BLaER1 (cell line): ENCODE results near the gene CHMP3.
"Not testable (repeated sequence)": the region's sequence is repeated elsewhere in the genome, so short reads cannot be mapped to it uniquely, and the experiment has no call there.

Source experiments
- H3K27ac ChIP-seq: shearing (Covaris generic); formaldehyde crosslinking; 2 replicates; pipeline ENCODE4 v1.8.1; 2022
- H3K27me3 ChIP-seq: shearing (Covaris generic); formaldehyde crosslinking; 2 replicates; pipeline ENCODE4 v1.8.1; 2022
- H3K36me3 ChIP-seq: shearing (Covaris generic); formaldehyde crosslinking; 2 replicates; pipeline ENCODE4 v1.8.1; 2022
- H3K4me1 ChIP-seq: shearing (Covaris generic); formaldehyde crosslinking; 2 replicates; pipeline ENCODE4 v1.8.1; 2022
- H3K4me2 ChIP-seq: shearing (Covaris generic); formaldehyde crosslinking; 2 replicates; pipeline ENCODE4 v1.8.1; 2022
- H3K4me3 ChIP-seq: shearing (Covaris generic); formaldehyde crosslinking; 2 replicates; pipeline ENCODE4 v1.8.1; 2022
- H3K9ac ChIP-seq: shearing (Covaris generic); formaldehyde crosslinking; 2 replicates; pipeline ENCODE4 v1.8.1; 2022
- H3K9me3 ChIP-seq: shearing (Covaris generic); formaldehyde crosslinking; 2 replicates; pipeline ENCODE4 v1.8.1; 2022
- H4K20me1 ChIP-seq: shearing (Covaris generic); formaldehyde crosslinking; 2 replicates; pipeline ENCODE4 v1.8.1; 2022
- Cebpa-rat ChIP-seq: shearing (Covaris generic); IDR thresholded peaks from 2 replicates; pipeline ENCODE4 v1.8.1; 2022

The CHMP3 gene

DNA sequence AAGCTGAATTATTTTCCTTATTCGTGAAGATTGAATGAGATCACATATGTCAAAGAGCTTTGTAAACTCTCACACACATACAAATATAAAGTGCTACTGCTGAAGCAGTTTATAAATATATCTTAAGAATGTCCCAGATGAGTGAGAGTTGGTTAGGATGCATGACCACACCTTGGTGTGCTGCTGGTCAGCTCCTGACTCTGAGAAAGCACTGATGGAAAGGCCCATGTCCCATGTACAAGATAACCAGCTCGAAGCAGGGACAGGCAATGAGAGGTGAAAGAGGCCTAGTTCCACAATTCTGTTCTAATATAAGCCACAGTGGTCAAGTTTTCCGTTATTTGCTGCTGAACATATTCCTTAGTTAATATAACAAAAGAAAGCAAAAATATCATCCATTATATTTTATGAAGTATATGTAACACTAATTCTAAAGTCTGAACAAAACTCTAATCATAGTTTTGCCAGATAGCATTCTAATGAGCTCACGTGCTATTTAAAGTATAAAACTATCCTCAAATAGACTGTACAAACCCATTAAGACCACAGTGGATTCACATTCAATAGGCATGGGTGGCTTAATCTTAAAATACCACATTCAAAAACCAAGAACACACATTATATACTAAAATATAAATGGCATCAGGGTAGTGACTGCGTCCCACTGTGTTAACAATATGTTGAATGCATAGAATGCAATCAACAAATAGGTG lies 49.1 kb downstream of the CHMP3 start:
- no peak for TF ChIP-seq Cebpa-rat
- Histone ChIP-seq H3K9ac (no peak overlapping the region), H3K4me3 (no peak overlapping the region), H3K36me3 (peaks cover 21% of the 10 kb centered on the region), H3K27me3 (no peaks in the 10 kb centered on the region), H3K27ac (no peak overlapping the region), H4K20me1 (no peaks in the 10 kb centered on the region), H3K4me1 (no peaks in the 10 kb centered on the region), H3K9me3 (peaks cover 10% of the 10 kb centered on the region; the same call in 1 of the 2 replicates), H3K4me2 (no peak overlapping the region)

DNA sequence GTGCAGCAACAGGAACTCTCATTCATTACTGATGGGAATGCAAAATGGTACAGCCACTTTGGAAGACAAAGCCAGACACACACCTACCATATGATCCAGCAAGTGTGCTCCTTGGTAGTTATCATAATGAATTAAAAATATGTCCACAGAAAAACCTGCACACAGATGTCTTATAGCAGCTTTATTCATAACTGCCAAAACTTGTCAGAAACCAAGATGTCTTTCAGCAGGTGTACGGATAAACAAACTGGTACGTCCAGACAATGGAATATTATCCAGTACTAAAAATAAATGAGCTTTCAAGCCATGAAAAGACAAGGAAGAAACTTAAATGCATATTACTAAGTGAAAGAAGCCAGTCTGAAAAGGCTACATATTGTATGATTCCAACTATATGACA lies 50.4 kb downstream of the CHMP3 start:
- no peaks in the 10 kb centered on the region for H3K4me1 ChIP-seq
- TF ChIP-seq Cebpa-rat = no peak
- peaks cover 10% of the 10 kb centered on the region; the same call in 1 of the 2 replicates for H3K9me3 ChIP-seq
- H3K4me3 ChIP-seq = no peak overlapping the region
- peaks cover 33% of the 10 kb centered on the region for H3K36me3 ChIP-seq
- no peak overlapping the region for H3K4me2 ChIP-seq
- no peak overlapping the region for H3K27ac ChIP-seq
- no peak overlapping the region for H3K9ac ChIP-seq
- H4K20me1 ChIP-seq = no peaks in the 10 kb centered on the region
- no peaks in the 10 kb centered on the region for H3K27me3 ChIP-seq

DNA sequence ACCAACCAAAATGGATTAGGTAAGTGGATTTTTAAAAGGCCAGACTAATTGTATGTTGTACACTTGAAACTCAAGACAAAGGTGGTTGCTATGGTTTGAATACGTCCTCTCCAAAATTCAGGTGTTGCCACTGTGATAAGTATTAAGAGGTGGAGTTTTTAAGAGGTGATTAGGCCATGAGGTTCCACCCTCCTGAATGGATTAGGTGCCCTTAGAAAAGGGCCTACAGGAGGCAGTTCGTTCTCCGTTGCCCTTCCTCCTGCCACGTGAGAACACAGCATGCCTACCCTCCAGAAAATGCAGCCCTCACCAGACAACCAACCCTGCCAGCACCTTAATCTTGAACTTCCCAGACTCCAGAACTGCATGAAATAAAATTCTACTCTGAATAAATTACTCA lies 51.2 kb downstream of the CHMP3 start:
- Histone ChIP-seq H3K4me3 (no peak overlapping the region), H3K36me3 (peaks cover 42% of the 10 kb centered on the region), H3K9ac (no peak overlapping the region), H4K20me1 (no peaks in the 10 kb centered on the region), H3K27ac (no peak overlapping the region), H3K9me3 (peaks cover 10% of the 10 kb centered on the region; the same call in 1 of the 2 replicates), H3K4me2 (no peak overlapping the region), H3K4me1 (no peaks in the 10 kb centered on the region), H3K27me3 (no peaks in the 10 kb centered on the region)
- no peak for TF ChIP-seq Cebpa-rat

DNA sequence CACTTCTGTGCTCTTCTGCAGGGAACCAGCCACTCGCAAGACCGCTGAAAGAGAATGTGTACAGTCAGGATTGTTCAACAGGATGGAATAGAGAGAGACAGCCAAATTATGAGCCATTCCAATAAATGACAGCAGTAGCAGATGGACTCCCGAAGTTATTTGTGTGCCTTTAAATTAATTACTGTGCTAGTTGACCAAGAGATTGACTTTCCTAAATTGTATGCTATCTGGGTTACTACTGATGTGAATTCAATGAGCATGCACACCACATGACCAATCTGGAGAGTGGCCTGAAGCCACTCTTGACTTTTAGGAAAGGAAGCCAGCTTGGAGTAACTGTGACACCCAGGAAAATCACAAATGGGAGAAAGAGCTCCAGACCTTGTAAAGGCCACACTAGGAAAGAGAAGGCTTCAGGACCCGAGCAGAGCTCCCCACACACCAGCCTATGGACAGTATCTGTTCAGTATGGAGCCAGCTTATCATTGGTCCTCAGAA lies 52.8 kb downstream of the CHMP3 start:
- H3K4me3 ChIP-seq = no peak overlapping the region
- H3K9ac ChIP-seq = no peak overlapping the region
- no peak overlapping the region for H3K4me2 ChIP-seq
- peaks cover 50% of the 10 kb centered on the region for H3K36me3 ChIP-seq
- H3K4me1 ChIP-seq = no peaks in the 10 kb centered on the region
- TF ChIP-seq Cebpa-rat = no peak
- H3K9me3 ChIP-seq = no peaks in the 10 kb centered on the region
- H3K27ac ChIP-seq = no peak overlapping the region
- H4K20me1 ChIP-seq = no peaks in the 10 kb centered on the region
- H3K27me3 ChIP-seq = no peaks in the 10 kb centered on the region

DNA sequence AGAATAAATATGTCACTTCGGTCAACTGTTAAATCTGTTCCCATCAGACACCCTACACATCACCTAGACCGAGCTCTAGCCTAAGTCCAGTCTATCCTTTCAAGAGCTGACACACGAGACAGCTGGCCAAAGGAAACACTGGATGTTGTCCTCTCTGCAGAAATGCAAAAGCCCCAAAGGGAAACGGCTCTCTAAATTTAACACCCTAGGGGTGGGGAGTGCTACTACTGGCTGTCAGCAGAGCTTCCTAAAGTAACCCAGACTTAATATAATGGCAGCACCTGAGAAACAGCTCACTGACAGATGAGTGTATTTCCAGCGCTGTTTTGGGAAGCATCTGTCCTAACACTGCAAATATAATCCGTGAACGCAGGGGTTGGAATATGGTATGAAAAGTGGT lies 55.6 kb downstream of the CHMP3 start:
- no peak overlapping the region for H3K9ac ChIP-seq
- H3K36me3 ChIP-seq = peaks cover 73% of the 10 kb centered on the region
- no peak overlapping the region for H3K4me2 ChIP-seq
- H3K9me3 ChIP-seq = peaks cover under 1% of the 10 kb centered on the region; the same call in 1 of the 2 replicates
- H3K27me3 ChIP-seq = no peaks in the 10 kb centered on the region
- no peak for TF ChIP-seq Cebpa-rat
- no peak overlapping the region for H3K27ac ChIP-seq
- no peaks in the 10 kb centered on the region for H4K20me1 ChIP-seq
- H3K4me3 ChIP-seq = no peak overlapping the region
- H3K4me1 ChIP-seq = no peaks in the 10 kb centered on the region

DNA sequence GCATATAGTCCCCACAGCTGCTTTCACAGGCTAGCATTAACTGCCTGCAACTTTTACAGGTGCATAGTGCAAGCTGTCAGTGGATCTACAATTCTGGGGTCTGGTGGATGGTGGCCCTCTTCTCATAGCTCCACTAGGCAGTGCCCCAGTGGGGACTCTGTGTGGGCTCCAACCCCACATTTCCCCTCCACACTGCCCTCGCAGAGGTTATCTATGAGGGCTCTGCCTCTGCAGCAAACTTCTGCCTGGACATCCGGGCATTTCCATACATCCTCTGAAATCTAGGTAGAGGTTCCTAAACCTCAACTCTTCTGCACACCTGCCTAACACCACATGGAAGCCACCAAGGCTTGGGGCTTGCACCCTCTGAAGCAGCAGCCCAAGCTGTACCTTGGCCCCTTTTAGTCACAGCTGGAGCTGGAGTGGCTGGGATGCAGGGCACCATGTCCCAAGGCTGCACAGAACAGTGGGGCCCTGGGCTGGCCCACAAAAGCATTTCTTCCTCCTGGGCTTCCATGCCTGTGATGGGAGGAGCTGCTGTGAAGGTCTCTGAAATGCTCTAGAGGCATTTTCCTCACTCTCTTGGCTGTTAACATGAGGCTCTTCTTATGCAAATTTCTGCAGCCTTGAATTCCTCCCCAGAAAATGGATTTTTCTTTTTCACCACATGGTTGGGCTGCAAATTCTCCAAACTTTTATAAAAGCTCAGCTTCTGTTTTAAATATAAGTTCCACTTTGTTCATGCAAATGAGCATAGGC lies 62.7 kb downstream of the CHMP3 start:
- peaks cover 96% of the 10 kb centered on the region for H3K36me3 ChIP-seq
- H3K4me2 ChIP-seq = no peak overlapping the region
- no peak overlapping the region for H3K9ac ChIP-seq
- H4K20me1 ChIP-seq = no peaks in the 10 kb centered on the region
- H3K4me3 ChIP-seq = peak overlapping the region; percentile 24; the same call in 1 of the 2 replicates
- TF ChIP-seq Cebpa-rat = no peak
- peaks cover 4% of the 10 kb centered on the region; the same call in 1 of the 2 replicates for H3K4me1 ChIP-seq
- H3K27me3 ChIP-seq = no peaks in the 10 kb centered on the region
- no peak overlapping the region for H3K27ac ChIP-seq
- H3K9me3 ChIP-seq = peaks cover 53% of the 10 kb centered on the region

DNA sequence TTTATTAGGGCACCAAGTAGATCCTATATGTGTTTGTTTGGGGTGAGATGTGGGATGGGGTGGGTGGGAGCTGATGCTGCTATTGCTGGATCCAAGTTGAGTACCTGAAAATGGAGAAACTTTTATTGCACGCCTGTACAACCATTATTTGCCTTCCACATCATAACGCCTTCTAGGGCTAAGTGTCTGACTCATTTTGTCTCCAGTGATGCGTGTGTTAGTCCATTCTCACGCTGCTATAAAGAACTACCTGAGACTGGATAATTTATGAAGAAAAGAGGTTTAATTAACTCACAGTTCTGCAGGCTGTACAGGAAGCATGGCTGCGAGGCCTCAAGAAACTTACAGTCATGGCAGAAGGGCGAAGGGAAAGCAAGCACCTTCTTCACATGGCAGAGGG lies 63.9 kb downstream of the CHMP3 start:
- Histone ChIP-seq H3K4me2 (no peak overlapping the region), H3K9me3 (peaks cover 53% of the 10 kb centered on the region), H4K20me1 (no peaks in the 10 kb centered on the region), H3K36me3 (peaks cover 96% of the 10 kb centered on the region), H3K4me1 (peaks cover 4% of the 10 kb centered on the region; the same call in 1 of the 2 replicates), H3K4me3 (peak overlapping the region; percentile 24; the same call in 1 of the 2 replicates), H3K9ac (no peak overlapping the region), H3K27ac (no peak overlapping the region), H3K27me3 (no peaks in the 10 kb centered on the region)
- no peak for TF ChIP-seq Cebpa-rat

DNA sequence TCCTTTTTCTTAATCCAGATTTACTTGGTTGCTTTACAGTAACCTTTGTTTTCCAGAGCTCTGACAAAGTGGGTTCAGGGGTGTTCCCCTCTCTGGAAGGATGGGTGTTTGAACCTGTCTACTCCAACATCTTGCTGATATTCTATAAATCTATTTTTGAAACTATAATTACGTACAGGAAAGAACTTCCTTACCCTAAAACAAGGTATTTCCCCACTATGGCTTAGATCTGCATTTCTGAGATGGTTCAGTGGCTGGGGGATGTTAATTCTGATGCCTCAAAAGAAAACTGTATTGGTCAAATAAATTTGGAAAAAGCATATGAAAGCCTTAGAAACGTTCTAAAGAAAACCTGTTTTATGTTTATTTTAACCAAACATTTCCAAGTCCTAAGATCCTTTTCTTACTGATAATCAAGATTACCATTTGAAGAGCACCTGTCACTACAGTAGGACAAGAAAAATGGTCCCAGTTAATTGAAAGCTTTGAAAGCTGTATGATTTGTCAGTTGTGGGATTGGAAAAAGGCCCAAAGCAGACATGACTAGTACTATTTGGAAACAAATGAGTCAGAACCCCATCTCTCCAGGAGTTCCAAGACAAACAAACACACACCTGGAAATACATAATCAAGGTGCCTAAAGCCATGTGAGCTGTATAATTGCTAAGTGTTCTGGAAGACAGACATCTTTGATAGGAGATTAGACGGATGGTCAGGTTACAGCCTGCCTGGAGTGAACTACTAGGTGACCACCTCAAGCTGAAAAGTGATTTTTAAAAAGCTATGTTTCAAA lies 64.6 kb downstream of the CHMP3 start:
- H3K4me3 ChIP-seq = no peak overlapping the region
- H4K20me1 ChIP-seq = no peaks in the 10 kb centered on the region
- no peak overlapping the region for H3K4me2 ChIP-seq
- TF ChIP-seq Cebpa-rat = no peak
- no peaks in the 10 kb centered on the region for H3K27me3 ChIP-seq
- H3K9ac ChIP-seq = no peak overlapping the region
- H3K4me1 ChIP-seq = peaks cover 4% of the 10 kb centered on the region; the same call in 1 of the 2 replicates
- no peak overlapping the region for H3K27ac ChIP-seq
- H3K9me3 ChIP-seq = peaks cover 53% of the 10 kb centered on the region
- peaks cover 95% of the 10 kb centered on the region for H3K36me3 ChIP-seq

DNA sequence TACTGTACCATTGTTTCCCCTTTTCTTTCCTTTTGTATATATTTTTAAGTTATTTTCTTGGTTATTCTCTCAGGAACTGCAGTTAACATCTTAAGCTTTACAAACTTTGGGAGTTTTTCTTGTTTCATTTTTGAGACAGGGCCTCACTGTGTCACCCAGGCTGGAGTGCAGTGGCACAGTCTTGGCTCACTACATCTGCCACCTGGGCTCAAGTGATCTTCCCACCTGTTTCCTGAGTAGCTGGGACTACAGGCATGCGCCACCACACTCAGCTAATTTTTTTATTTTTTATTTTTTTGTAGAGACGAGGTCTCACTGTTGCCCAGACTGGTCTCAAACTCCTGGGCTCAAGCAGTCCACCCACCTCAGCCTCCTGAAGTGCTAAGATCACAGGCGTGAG lies 66.9 kb downstream of the CHMP3 start:
- not testable (repeated sequence) for H3K4me1 ChIP-seq, H3K27me3 ChIP-seq, H4K20me1 ChIP-seq, H3K4me2 ChIP-seq, H3K27ac ChIP-seq, H3K4me3 ChIP-seq, H3K9ac ChIP-seq
- Histone ChIP-seq H3K9me3 (peaks cover 42% of the 10 kb centered on the region), H3K36me3 (peaks cover 99% of the 10 kb centered on the region)
